ENCODE measurements around the gene KRT85.
"Not testable (repeated sequence)": the region's sequence is repeated elsewhere in the genome, so short reads cannot be mapped to it uniquely, and the experiment has no call there.

KRT85 gene

GRCh38 chr12:52351196-52352059 is 15.9 kb downstream of the KRT85 start:
- Histone ChIP-seq H3K36me3 (ENCODE audit: control insufficient read depth in 2 of 2, insufficient read depth in 2 of 2, low read length in 2 of 2) (no peaks in the 10 kb centered on the region), H3K27me3 (ENCODE audit: control insufficient read depth in 2 of 2, insufficient read depth in 2 of 2, low read length in 2 of 2) (peaks cover 0 to 9% of the 10 kb centered on the region in 2 donors), H3K9ac (ENCODE audit: low read depth in 1 of 2, low read length in 2 of 2) (no peak overlapping the region), H3K9me3 (ENCODE audit: control insufficient read depth in 2 of 2, low read length in 2 of 2) (no peaks in the 10 kb centered on the region), H3K27ac (ENCODE audit: low read depth in 2 of 2, low read length in 2 of 2) (no peak overlapping the region), H3K4me1 (ENCODE audit: control insufficient read depth in 2 of 2, insufficient read depth in 2 of 2, low read length in 2 of 2) (no peaks in the 10 kb centered on the region), H3K4me3 (ENCODE audit: low read length in 2 of 2) (no peak overlapping the region)

- Histone ChIP-seq H3K4me3 (ENCODE audit: low read length in 2 of 2) (no peak overlapping the region), H3K9me3 (ENCODE audit: control insufficient read depth in 2 of 2, low read length in 2 of 2) (no peaks in the 10 kb centered on the region), H3K36me3 (ENCODE audit: control insufficient read depth in 2 of 2, insufficient read depth in 2 of 2, low read length in 2 of 2) (no peaks in the 10 kb centered on the region), H3K27ac (ENCODE audit: low read depth in 2 of 2, low read length in 2 of 2) (no peak overlapping the region), H3K4me1 (ENCODE audit: control insufficient read depth in 2 of 2, insufficient read depth in 2 of 2, low read length in 2 of 2) (no peaks in the 10 kb centered on the region), H3K9ac (ENCODE audit: low read depth in 1 of 2, low read length in 2 of 2) (no peak overlapping the region), H3K27me3 (ENCODE audit: control insufficient read depth in 2 of 2, insufficient read depth in 2 of 2, low read length in 2 of 2) (peaks cover 0 to 9% of the 10 kb centered on the region in 2 donors)
Observed at GRCh38 chr12:52350786-52351185, 16.5 kb downstream of the KRT85 start.

GRCh38 chr12:52350021-52350620 is 17.2 kb downstream of the KRT85 start:
- no peaks in the 10 kb centered on the region for H3K9me3 ChIP-seq (ENCODE audit: control insufficient read depth in 2 of 2, low read length in 2 of 2)
- no peak overlapping the region for H3K9ac ChIP-seq (ENCODE audit: low read depth in 1 of 2, low read length in 2 of 2)
- no peak overlapping the region for H3K4me3 ChIP-seq (ENCODE audit: low read length in 2 of 2)
- H3K27me3 ChIP-seq (ENCODE audit: control insufficient read depth in 2 of 2, insufficient read depth in 2 of 2, low read length in 2 of 2): peaks cover 0 to 9% of the 10 kb centered on the region in 2 donors
- no peaks in the 10 kb centered on the region for H3K36me3 ChIP-seq (ENCODE audit: control insufficient read depth in 2 of 2, insufficient read depth in 2 of 2, low read length in 2 of 2)
- H3K4me1 ChIP-seq (ENCODE audit: control insufficient read depth in 2 of 2, insufficient read depth in 2 of 2, low read length in 2 of 2): no peaks in the 10 kb centered on the region
- H3K27ac ChIP-seq (ENCODE audit: low read depth in 2 of 2, low read length in 2 of 2): no peak overlapping the region

- Histone ChIP-seq H3K9ac (ENCODE audit: low read depth in 1 of 2, low read length in 2 of 2) (no peak overlapping the region), H3K4me3 (ENCODE audit: low read length in 2 of 2) (no peak overlapping the region), H3K9me3 (ENCODE audit: control insufficient read depth in 2 of 2, low read length in 2 of 2) (no peaks in the 10 kb centered on the region), H3K4me1 (ENCODE audit: control insufficient read depth in 2 of 2, insufficient read depth in 2 of 2, low read length in 2 of 2) (no peaks in the 10 kb centered on the region), H3K27me3 (ENCODE audit: control insufficient read depth in 2 of 2, insufficient read depth in 2 of 2, low read length in 2 of 2) (peaks cover 0 to 7% of the 10 kb centered on the region in 2 donors), H3K27ac (ENCODE audit: low read depth in 2 of 2, low read length in 2 of 2) (no peak overlapping the region), H3K36me3 (ENCODE audit: control insufficient read depth in 2 of 2, insufficient read depth in 2 of 2, low read length in 2 of 2) (no peaks in the 10 kb centered on the region)
Observed at GRCh38 chr12:52349196-52349595, 18.1 kb downstream of the KRT85 start.

- Histone ChIP-seq H3K36me3 (ENCODE audit: control insufficient read depth in 2 of 2, insufficient read depth in 2 of 2, low read length in 2 of 2) (no peaks in the 10 kb centered on the region), H3K9ac (ENCODE audit: low read depth in 1 of 2, low read length in 2 of 2) (no peak overlapping the region), H3K9me3 (ENCODE audit: control insufficient read depth in 2 of 2, low read length in 2 of 2) (no peaks in the 10 kb centered on the region), H3K4me1 (ENCODE audit: control insufficient read depth in 2 of 2, insufficient read depth in 2 of 2, low read length in 2 of 2) (no peaks in the 10 kb centered on the region), H3K4me3 (ENCODE audit: low read length in 2 of 2) (no peak overlapping the region), H3K27me3 (ENCODE audit: control insufficient read depth in 2 of 2, insufficient read depth in 2 of 2, low read length in 2 of 2) (peaks cover 0 to 2% of the 10 kb centered on the region in 2 donors), H3K27ac (ENCODE audit: low read depth in 2 of 2, low read length in 2 of 2) (no peak overlapping the region)
Observed at GRCh38 chr12:52347551-52348510, 19.4 kb downstream of the KRT85 start.

- Histone ChIP-seq H3K4me3 (ENCODE audit: low read length in 2 of 2) (no peak overlapping the region), H3K9ac (ENCODE audit: low read depth in 1 of 2, low read length in 2 of 2) (no peak overlapping the region), H3K4me1 (ENCODE audit: control insufficient read depth in 2 of 2, insufficient read depth in 2 of 2, low read length in 2 of 2) (no peaks in the 10 kb centered on the region), H3K36me3 (ENCODE audit: control insufficient read depth in 2 of 2, insufficient read depth in 2 of 2, low read length in 2 of 2) (no peaks in the 10 kb centered on the region), H3K27ac (ENCODE audit: low read depth in 2 of 2, low read length in 2 of 2) (no peak overlapping the region), H3K9me3 (ENCODE audit: control insufficient read depth in 2 of 2, low read length in 2 of 2) (no peaks in the 10 kb centered on the region), H3K27me3 (ENCODE audit: control insufficient read depth in 2 of 2, insufficient read depth in 2 of 2, low read length in 2 of 2) (peaks cover 0 to 2% of the 10 kb centered on the region in 2 donors)
Observed at GRCh38 chr12:52347016-52347415, 20.3 kb downstream of the KRT85 start.

DNA sequence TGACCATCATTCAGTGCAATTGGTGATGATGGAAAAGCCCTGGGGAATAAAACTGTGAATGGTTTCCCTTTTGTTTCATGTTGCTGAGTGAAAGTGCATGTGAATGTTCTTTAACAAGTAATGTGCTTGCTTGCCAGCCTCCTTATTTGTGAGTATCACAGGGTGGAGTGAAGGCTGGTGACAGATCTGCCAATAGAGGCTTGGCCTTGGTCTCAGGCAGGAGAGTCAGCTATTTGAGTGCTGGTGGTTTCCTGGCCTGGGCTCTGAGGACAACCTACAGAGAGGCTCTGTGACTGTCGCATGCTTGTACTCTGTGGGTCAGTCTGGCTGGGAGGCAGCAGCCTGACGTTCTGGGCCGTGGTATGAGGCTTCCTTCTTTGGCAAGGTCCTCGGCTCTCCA is 20.7 kb downstream of the KRT85 start:
- Histone ChIP-seq H3K27ac (ENCODE audit: low read depth in 2 of 2, low read length in 2 of 2) (no peak overlapping the region), H3K9me3 (ENCODE audit: control insufficient read depth in 2 of 2, low read length in 2 of 2) (no peaks in the 10 kb centered on the region), H3K27me3 (ENCODE audit: control insufficient read depth in 2 of 2, insufficient read depth in 2 of 2, low read length in 2 of 2) (peaks cover 0 to 2% of the 10 kb centered on the region in 2 donors), H3K36me3 (ENCODE audit: control insufficient read depth in 2 of 2, insufficient read depth in 2 of 2, low read length in 2 of 2) (no peaks in the 10 kb centered on the region), H3K4me1 (ENCODE audit: control insufficient read depth in 2 of 2, insufficient read depth in 2 of 2, low read length in 2 of 2) (no peaks in the 10 kb centered on the region), H3K4me3 (ENCODE audit: low read length in 2 of 2) (no peak overlapping the region), H3K9ac (ENCODE audit: low read depth in 1 of 2, low read length in 2 of 2) (no peak overlapping the region)

DNA sequence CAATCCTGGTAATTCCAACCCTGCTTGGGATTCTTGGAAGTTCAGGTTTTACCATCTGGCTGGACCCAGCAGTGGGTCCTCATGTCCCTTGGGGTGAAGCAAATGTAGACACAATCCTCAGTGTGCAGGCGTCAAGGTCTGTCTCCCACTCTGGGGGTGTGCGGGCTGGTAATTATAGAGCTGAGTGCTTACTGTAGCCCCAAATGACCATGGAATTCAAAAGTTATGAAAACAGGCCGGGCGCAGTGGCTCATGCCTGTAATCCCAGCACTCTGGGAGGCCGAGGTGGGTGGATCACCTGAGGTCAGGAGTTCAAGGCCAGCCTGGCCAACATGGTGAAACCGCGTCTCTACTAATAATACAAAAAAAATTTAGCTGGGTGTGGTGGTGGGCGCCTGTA is 22.2 kb downstream of the KRT85 start:
- not testable (repeated sequence) for H3K4me3 ChIP-seq (ENCODE audit: low read length in 2 of 2); H3K9ac ChIP-seq (ENCODE audit: low read depth in 1 of 2, low read length in 2 of 2); H3K9me3 ChIP-seq (ENCODE audit: control insufficient read depth in 2 of 2, low read length in 2 of 2); H3K4me1 ChIP-seq (ENCODE audit: control insufficient read depth in 2 of 2, insufficient read depth in 2 of 2, low read length in 2 of 2); H3K27me3 ChIP-seq (ENCODE audit: control insufficient read depth in 2 of 2, insufficient read depth in 2 of 2, low read length in 2 of 2); H3K27ac ChIP-seq (ENCODE audit: low read depth in 2 of 2, low read length in 2 of 2); H3K36me3 ChIP-seq (ENCODE audit: control insufficient read depth in 2 of 2, insufficient read depth in 2 of 2, low read length in 2 of 2)

DNA sequence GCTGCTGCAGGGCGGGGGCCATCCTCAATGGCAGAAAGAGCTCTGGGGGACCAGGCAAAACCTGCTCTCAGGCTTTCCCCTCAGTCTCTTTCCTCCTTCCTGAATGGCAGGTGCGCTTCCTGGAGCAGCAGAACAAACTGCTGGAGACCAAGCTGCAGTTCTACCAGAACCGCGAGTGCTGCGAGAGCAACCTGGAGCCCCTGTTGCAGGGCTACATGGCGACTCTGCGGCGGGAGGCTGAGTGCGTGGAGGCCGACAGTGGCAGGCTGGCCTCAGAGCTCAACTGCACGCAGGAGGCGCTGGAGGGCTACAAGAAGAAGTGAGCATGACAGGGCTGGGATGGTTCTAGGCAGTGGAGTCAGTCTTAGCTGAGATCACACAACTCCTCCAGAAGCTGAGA is 23.2 kb downstream of the KRT85 start:
- H3K27me3 ChIP-seq (ENCODE audit: control insufficient read depth in 2 of 2, insufficient read depth in 2 of 2, low read length in 2 of 2): peaks cover 0 to 2% of the 10 kb centered on the region in 2 donors
- H3K27ac ChIP-seq (ENCODE audit: low read depth in 2 of 2, low read length in 2 of 2): no peak overlapping the region
- H3K4me3 ChIP-seq (ENCODE audit: low read length in 2 of 2): no peak overlapping the region
- no peaks in the 10 kb centered on the region for H3K9me3 ChIP-seq (ENCODE audit: control insufficient read depth in 2 of 2, low read length in 2 of 2)
- H3K9ac ChIP-seq (ENCODE audit: low read depth in 1 of 2, low read length in 2 of 2): no peak overlapping the region
- H3K4me1 ChIP-seq (ENCODE audit: control insufficient read depth in 2 of 2, insufficient read depth in 2 of 2, low read length in 2 of 2): no peaks in the 10 kb centered on the region
- H3K36me3 ChIP-seq (ENCODE audit: control insufficient read depth in 2 of 2, insufficient read depth in 2 of 2, low read length in 2 of 2): no peaks in the 10 kb centered on the region

GRCh38 chr12:52343550-52343949 is 23.7 kb downstream of the KRT85 start:
- Histone ChIP-seq H3K9me3 (ENCODE audit: control insufficient read depth in 2 of 2, low read length in 2 of 2) (no peaks in the 10 kb centered on the region), H3K27ac (ENCODE audit: low read depth in 2 of 2, low read length in 2 of 2) (no peak overlapping the region), H3K4me1 (ENCODE audit: control insufficient read depth in 2 of 2, insufficient read depth in 2 of 2, low read length in 2 of 2) (no peaks in the 10 kb centered on the region), H3K4me3 (ENCODE audit: low read length in 2 of 2) (no peak overlapping the region), H3K36me3 (ENCODE audit: control insufficient read depth in 2 of 2, insufficient read depth in 2 of 2, low read length in 2 of 2) (no peaks in the 10 kb centered on the region), H3K9ac (ENCODE audit: low read depth in 1 of 2, low read length in 2 of 2) (no peak overlapping the region), H3K27me3 (ENCODE audit: control insufficient read depth in 2 of 2, insufficient read depth in 2 of 2, low read length in 2 of 2) (peaks cover 0 to 4% of the 10 kb centered on the region in 2 donors)

Measured in mucosa of rectum (tissue), 2 donors.